H1 (cell line): ENCODE data around the gene RIN2.

Source experiments
- MAX ChIP-seq: IDR thresholded peaks from 2 replicates; pipeline ENCODE4 v1.6.1; 2012; ENCODE audit warnings: inconsistent platforms
- PHF8 ChIP-seq: fragments of 200-600 bp; sonication (generic); conservative IDR thresholded peaks from 2 replicates; pipeline ENCODE4 v1.7.1; 2012; ENCODE audit warnings: low read depth, mild to moderate bottlenecking, inconsistent platforms, low read length, moderate library complexity
- RBBP5 ChIP-seq: IDR thresholded peaks from 2 replicates; pipeline ENCODE4 v1.7.1; 2012; ENCODE audit warnings: low read depth, mild to moderate bottlenecking, inconsistent platforms, low read length, moderate library complexity, borderline replicate concordance

GRCh38 chr20:19765266-19765665 lies 7.2 kb downstream of the RIN2 start:
- TF ChIP-seq RBBP5, result no peak
- no peak for TF ChIP-seq MAX
- TF ChIP-seq PHF8, result no peak
